Epithelial cell of esophagus (primary cell): ENCODE data around the gene FGGY.

Source experiments
- DNase-seq: peaks from one replicate; pipeline ENCODE4 v3.0.0; 2010; ENCODE audit warnings: low read depth
- H3K4me3 ChIP-seq: 2 replicates; pipeline ENCODE4 v1.5.1; 2011; ENCODE audit warnings: mild to moderate bottlenecking, low read length, control low read depth
- TF ChIP-seq, protein P1 (sequence below): IDR thresholded peaks from 2 replicates; pipeline ENCODE4 v1.5.1; 2011; ENCODE audit warnings: low read depth, mild to moderate bottlenecking, low read length, control low read depth, inconsistent platforms; ENCODE audit not compliant: insufficient read depth; ENCODE audit errors: missing control alignments

FGGY gene

DNA sequence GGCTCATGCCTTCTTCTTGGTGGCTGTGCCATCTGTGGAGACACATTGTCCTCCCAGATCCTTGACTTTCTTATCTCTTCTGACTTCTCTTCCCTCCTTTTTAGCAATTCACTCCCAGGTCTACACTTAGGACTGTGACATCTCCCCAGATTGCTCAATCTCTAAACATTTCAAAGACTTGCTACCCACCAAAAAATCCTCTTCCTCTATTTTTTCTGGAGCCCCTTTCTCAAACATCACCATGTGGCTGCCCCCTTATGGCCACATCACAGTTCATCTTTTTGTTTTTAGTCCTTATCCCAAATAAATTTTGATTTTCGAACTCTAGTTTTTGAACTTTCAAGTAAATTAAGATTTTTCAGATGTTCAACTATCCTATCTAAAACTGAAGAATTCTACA lies 369.2 kb downstream of the FGGY start:
- TF ChIP-seq, protein P1, sequence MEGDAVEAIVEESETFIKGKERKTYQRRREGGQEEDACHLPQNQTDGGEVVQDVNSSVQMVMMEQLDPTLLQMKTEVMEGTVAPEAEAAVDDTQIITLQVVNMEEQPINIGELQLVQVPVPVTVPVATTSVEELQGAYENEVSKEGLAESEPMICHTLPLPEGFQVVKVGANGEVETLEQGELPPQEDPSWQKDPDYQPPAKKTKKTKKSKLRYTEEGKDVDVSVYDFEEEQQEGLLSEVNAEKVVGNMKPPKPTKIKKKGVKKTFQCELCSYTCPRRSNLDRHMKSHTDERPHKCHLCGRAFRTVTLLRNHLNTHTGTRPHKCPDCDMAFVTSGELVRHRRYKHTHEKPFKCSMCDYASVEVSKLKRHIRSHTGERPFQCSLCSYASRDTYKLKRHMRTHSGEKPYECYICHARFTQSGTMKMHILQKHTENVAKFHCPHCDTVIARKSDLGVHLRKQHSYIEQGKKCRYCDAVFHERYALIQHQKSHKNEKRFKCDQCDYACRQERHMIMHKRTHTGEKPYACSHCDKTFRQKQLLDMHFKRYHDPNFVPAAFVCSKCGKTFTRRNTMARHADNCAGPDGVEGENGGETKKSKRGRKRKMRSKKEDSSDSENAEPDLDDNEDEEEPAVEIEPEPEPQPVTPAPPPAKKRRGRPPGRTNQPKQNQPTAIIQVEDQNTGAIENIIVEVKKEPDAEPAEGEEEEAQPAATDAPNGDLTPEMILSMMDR: no peak
- no peak for DNase-seq
- H3K4me3 ChIP-seq: no peak overlapping the region

DNA sequence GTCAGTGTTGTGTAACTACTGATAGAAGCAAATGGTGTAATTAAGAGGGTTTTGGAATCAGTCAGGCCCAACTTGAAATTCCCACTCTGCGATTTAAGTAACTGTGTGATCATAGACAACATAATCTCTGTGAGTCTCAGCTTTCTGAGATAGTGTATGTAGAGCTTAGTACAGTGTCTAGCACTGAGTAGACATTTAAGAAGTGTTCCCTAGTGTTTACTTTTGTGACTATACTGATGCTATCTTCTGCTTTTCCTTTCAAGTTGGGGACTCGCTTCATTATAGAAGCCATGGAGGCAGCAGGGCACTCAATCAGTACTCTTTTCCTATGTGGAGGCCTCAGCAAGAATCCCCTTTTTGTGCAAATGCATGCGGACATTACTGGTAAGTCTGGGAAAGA lies 370.1 kb downstream of the FGGY start:
- H3K4me3 ChIP-seq: no peak overlapping the region
- TF ChIP-seq, protein P1: no peak
- DNase-seq: no peak

DNA sequence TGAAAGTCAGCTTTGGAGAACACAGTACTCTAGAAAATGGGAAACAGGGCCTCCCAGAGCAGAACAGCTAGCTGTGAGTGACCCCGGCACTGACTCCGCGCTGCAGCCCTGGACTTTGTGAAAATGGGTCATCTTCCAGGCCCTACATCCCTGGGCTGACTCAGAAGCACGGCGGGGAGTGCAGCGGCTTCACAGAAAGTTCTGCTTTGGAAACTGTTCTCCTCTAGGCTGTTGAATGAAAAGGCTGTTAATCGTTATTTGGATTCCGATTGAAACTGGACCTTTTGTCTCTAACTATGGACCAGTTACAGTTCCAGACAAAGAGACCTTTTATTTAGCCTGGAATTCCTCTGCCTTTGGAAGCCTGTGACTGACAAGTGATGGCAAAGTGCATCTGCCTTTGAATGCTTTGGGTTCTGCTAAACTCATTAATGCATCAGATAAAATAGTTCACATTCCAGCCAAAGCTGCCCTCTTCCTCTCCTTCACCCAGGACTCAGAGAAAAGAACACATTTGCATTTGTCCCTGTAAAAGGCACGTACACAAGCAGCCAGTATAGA lies 372.9 kb downstream of the FGGY start:
- DNase-seq: no peak
- TF ChIP-seq, protein P1: no peak
- no peak overlapping the region for H3K4me3 ChIP-seq

DNA sequence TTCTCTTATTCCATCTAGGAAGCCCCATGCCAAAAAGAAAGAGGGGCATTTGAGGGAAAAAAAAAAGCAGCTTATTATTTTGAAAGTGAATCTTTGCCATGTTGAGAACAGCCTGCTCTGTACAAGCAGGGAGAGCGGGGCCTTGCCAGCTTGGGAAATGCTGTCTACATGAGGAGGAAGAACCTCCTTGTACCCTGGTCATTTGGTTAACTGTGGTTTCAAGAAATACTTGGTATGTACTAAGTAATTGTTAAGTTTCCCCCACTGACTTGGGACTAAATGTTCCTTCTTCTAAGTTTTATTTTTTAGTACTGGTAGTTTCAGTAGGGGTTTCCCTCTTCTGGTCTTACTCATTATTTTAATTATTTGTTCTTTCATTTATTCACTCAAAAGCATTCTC lies 373.8 kb downstream of the FGGY start:
- H3K4me3 ChIP-seq: no peak overlapping the region
- TF ChIP-seq, protein P1: no peak
- DNase-seq: no peak

DNA sequence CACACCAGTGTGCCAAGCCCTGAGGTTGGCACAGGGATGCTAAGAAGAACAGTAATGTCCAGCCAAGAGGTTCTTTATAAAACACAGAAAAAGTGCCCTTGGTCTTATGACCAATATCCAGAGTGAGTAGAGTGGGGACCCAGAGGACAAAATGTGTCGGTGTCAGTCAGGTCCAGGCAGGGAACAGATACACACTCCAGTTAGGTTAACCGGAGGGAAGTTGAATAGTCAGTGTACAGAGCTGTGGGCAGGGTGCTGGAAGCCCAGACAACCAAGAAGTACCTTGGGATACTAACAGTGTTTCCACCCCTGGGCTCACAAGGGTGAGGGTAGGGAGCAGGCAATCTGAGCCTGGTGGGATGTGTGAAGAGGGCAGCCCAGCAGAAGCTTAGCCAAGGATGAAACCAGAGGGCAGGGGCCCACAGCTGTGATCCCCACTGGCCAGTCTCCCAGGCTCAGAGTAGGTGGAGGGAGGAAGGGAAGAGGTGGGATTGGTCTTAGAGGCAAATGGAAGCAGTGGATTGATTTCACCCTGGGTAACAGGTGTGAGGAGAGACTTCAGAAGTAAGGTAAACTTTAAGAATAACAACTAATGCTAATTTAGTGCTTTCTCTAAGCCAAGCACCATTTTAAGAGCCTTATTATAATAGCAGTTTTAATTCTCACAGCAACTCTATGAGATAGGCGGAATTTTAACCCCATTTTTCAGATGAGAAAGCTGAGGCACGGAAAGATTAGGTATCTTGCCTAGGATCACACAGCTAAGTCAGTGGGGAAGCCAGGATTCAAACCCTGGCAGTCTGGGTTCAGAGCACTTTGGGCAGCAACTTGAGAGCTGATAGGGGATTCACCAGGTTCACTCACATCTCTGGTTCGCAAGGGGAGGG lies 374.4 kb downstream of the FGGY start:
- DNase-seq: no peak
- TF ChIP-seq, protein P1: no peak
- no peak overlapping the region for H3K4me3 ChIP-seq

DNA sequence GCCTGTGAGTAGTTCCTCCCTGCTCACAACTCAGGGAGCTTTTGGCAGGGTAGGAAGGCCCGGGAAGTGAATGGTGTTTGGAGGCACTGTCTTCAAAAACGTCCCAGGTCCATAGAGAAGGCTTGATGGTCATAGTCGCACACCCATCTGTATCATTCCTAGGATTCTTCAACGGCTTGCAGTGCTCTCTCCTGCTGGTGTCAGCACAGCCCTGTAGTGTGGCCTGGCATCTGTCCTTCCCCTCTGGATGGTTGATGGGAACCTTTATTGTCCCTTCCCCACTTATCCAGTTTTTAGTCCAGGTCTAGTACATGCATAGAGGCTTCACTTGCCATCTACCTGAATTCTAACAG lies 375.0 kb downstream of the FGGY start:
- TF ChIP-seq, protein P1: no peak
- DNase-seq: no peak
- no peak overlapping the region for H3K4me3 ChIP-seq
